Activated naive CD4-positive, alpha-beta T cell treated with anti-CD3 and anti-CD28 coated beads, Interleukin-2, amount 10 ng/mL, durations not matched to agents 7 days and 5 days (primary cell): ENCODE data around the gene RNU1-4.
"Not testable (repeated sequence)": the region's sequence is repeated elsewhere in the genome, so short reads cannot be mapped to it uniquely, and the experiment has no call there.

Experiments
- CTCF ChIA-PET: fragments of 350-600 bp; sonication (Branson Sonifier 250); formaldehyde crosslinking; loops from one replicate; lab custom pipeline; 2021; ENCODE audit warnings: antibody characterized with exemption; lab: Charles Lee
- DNase-seq: peaks from one replicate; pipeline ENCODE4 v3.0.0-alpha.2; 2020
- H3K27ac Mint-ChIP-seq: one replicate; pipeline ENCODE4 v1.8.0; 2021; ENCODE audit warnings: mild to moderate bottlenecking, moderate library complexity, mixed read lengths
- H3K27me3 Mint-ChIP-seq: one replicate; pipeline ENCODE4 v1.8.0; 2021; ENCODE audit warnings: mild to moderate bottlenecking, mixed read lengths
- H3K36me3 Mint-ChIP-seq: one replicate; pipeline ENCODE4 v1.8.0; 2021; ENCODE audit warnings: mixed read lengths
- H3K4me1 Mint-ChIP-seq: one replicate; pipeline ENCODE4 v1.8.0; 2021; ENCODE audit warnings: mixed read lengths
- H3K4me3 Mint-ChIP-seq: one replicate; pipeline ENCODE4 v1.8.0; 2021; ENCODE audit warnings: mild to moderate bottlenecking, moderate library complexity, mixed read lengths
- H3K9me3 Mint-ChIP-seq: one replicate; pipeline ENCODE4 v1.8.0; 2021; ENCODE audit warnings: mixed read lengths

Gene RNU1-4

DNA sequence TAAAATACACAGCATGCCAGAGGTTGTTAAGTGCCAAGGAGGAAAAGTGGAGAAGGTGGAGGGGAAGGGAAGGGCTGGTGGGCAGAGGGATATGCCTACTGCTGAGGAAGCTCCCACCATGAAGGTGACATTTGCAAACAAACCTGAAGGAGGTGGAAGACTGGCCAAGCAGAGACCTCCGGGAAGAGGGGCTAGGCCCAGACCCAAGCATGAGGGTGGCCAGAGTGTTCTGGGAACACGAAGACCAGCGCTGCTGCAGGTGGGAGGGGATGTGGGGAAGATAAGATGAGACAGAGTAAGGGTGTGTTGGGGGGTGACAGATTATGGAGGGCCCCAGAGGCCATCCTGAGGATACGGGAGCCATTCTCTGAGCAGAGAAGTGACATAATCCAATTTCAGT is 37.5 kb downstream of the RNU1-4 start:
- H3K4me3 Mint-ChIP-seq, DNase-seq, H3K4me1 Mint-ChIP-seq, H3K9me3 Mint-ChIP-seq, CTCF ChIA-PET, H3K36me3 Mint-ChIP-seq, H3K27ac Mint-ChIP-seq: not testable (repeated sequence)
- peaks cover 14% of the 10 kb centered on the region for H3K27me3 Mint-ChIP-seq

DNA sequence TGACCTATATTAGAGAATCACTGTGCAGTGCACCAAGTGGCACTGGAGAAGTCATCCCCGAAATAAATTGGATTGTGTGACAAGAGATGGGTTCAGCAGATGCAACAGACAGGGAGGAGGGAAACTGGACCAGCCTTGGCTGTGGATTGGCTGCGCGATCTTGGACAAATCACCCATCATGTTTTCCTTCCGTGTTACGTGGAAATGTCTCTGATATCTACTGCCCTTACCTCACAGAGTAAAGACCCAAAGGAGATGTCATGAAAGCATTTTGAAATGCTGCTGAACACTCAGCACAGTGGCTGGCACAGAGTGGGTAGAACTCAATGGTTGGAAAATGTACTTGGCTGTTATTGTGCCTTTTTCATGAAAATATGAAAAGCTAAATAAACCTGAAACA is 39.2 kb downstream of the RNU1-4 start:
- H3K27ac Mint-ChIP-seq, CTCF ChIA-PET, H3K4me3 Mint-ChIP-seq, H3K36me3 Mint-ChIP-seq, H3K9me3 Mint-ChIP-seq, H3K4me1 Mint-ChIP-seq, H3K27me3 Mint-ChIP-seq, DNase-seq: not testable (repeated sequence)

DNA sequence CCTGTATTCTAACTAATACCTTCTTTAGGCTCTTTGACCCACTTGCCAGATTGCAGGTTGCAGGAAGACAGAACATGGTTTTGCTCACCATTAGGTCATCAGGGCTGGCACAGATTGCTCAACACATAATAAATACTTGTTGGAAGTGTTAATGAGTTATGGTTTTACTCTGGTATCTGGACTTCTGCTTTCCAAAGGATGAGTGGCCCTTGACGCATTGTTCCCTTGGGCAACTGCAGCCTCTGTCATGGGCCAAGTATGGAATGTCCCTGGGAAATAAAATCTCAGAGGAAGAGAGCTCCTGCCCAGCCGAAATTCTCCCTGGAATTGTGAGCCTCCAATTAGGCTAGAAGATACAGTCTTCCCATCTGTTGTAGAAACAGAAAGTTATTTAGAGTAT is 40.7 kb downstream of the RNU1-4 start:
- CTCF ChIA-PET, DNase-seq, H3K27me3 Mint-ChIP-seq, H3K4me1 Mint-ChIP-seq, H3K9me3 Mint-ChIP-seq, H3K27ac Mint-ChIP-seq, H3K36me3 Mint-ChIP-seq, H3K4me3 Mint-ChIP-seq: not testable (repeated sequence)

- H3K36me3 Mint-ChIP-seq, H3K4me3 Mint-ChIP-seq, H3K4me1 Mint-ChIP-seq, CTCF ChIA-PET, H3K27ac Mint-ChIP-seq, DNase-seq, H3K9me3 Mint-ChIP-seq: not testable (repeated sequence)
- H3K27me3 Mint-ChIP-seq: peaks cover 14% of the 10 kb centered on the region
Observed at GRCh38 chr1:16781625-16782024, 41.3 kb downstream of the RNU1-4 start.

- H3K36me3 Mint-ChIP-seq, DNase-seq, H3K4me3 Mint-ChIP-seq, CTCF ChIA-PET, H3K9me3 Mint-ChIP-seq, H3K27ac Mint-ChIP-seq, H3K4me1 Mint-ChIP-seq, H3K27me3 Mint-ChIP-seq: not testable (repeated sequence)
Observed at GRCh38 chr1:16784955-16785354, 44.6 kb downstream of the RNU1-4 start.

DNA sequence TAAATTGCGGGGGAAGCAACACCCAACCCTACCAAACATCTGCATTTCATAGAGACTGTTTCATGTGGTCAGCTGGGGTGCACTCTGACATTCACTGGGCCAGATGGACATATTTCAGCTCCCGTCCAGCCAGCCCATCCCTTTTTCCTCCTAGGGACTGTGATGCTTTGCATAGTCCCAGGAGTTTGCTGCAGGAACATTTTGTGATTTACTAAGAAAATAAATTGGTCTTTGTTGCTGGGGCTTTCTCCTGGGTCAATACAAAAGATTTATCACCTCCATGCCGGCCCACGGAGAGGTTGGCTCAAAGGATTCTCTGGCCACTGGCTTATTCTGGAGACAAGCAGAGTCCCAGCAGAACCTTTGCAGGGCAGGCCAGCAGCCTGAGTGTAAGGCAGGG is 46.0 kb downstream of the RNU1-4 start:
- DNase-seq, H3K9me3 Mint-ChIP-seq, H3K4me3 Mint-ChIP-seq: not testable (repeated sequence)

GRCh38 chr1:16787175-16787574 is 46.9 kb downstream of the RNU1-4 start:
- H3K4me3 Mint-ChIP-seq, DNase-seq, H3K4me1 Mint-ChIP-seq, H3K27me3 Mint-ChIP-seq, H3K36me3 Mint-ChIP-seq, CTCF ChIA-PET, H3K9me3 Mint-ChIP-seq, H3K27ac Mint-ChIP-seq: not testable (repeated sequence)

More for the DNA sequence above, 46.0 kb downstream of the RNU1-4 start:
- H3K27me3 Mint-ChIP-seq, H3K4me1 Mint-ChIP-seq, H3K27ac Mint-ChIP-seq, CTCF ChIA-PET, H3K36me3 Mint-ChIP-seq: not testable (repeated sequence)

GRCh38 chr1:16787711-16788110 is 47.4 kb downstream of the RNU1-4 start:
- H3K4me1 Mint-ChIP-seq, H3K4me3 Mint-ChIP-seq, DNase-seq, H3K27ac Mint-ChIP-seq, H3K9me3 Mint-ChIP-seq, H3K36me3 Mint-ChIP-seq, CTCF ChIA-PET, H3K27me3 Mint-ChIP-seq: not testable (repeated sequence)
